HG03571 (cell line): ENCODE measurements around the gene ARMC7.
"Not testable (repeated sequence)": the region's sequence is repeated elsewhere in the genome, so short reads cannot be mapped to it uniquely, and the experiment has no call there.

Source experiments
- ATAC-seq: cut with Tn5 transposase; IDR thresholded peaks from one replicate; pipeline ENCODE4 v1.9.1; 2021; ENCODE audit not compliant: unreplicated experiment

The ARMC7 gene

DNA sequence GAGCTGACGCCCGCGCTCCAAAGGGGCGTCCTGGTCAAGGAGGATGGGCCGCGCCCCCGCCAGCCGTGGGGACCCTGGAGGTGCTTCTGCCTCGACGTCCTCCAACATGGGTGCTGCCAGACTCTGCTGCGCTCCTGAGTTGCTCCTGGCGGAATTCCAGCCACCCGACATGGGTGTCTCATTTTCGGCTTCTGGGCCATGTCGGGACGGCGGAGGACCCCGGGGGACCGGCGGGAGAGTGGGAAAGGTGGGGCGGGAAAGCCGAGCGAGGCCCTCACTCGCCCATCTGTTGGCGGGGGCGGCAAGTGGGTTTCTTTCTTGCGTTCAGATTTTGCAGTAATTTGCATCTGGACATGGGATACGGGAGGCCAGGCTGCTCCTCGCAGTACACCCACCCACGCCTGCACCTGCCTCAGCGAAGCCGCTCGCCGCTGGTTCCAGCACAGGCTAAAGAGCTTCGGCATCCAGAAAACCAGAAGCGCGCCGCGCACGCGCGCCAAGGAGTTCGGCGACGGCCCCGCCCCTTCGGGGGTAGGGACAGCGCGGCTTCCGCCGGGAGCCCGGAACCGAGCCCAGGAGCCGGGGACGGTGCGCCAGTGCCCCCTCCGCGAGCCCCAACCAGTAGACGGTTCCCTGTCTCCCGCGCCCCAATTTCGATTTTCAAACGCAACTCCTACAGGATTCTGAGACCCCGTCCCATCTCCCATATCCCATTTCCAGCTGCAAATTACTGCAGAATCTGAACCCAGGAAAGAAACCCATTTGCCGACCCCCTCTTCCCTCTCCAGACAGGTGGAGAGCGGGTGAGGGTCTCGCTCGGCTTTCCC, at the start of gene ARMC7:
Gene ARMC7 (plus strand): TSS at position 563 of the 827 bp plus-strand sequence. CDS start 320 bp downstream, outside the sequence.
- peak; percentile 70 for ATAC-seq

DNA sequence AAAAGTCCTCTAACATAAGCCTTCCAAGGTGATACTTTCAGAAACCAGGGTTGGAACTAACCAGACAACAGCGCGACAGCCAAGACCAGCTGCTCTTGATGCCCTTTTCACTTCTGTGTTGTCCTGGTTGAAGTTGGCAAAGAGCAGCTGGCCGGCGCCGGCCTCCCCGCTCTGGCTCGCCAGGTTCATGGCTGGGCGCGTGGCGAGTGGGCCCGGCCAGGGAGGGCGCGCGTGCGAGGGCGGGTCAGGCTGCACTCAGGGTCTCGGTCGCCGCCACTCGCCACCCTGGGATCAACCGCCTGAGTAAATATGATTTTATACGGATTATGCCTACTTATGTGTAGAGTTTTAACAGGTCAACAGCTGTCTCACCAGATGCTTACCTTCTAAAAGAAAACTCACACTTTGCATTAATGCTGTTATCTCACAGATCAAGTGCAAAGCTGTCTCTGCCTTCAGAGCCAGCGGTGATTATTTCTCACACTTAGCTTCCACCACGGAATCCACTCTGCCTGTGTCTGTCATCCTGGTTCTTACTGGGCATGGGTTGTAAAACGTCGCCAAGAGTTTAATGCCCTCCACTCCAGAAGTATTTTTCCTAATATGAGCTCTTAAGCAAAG, 49.2 kb upstream of the ARMC7 start:
- no peak for ATAC-seq

DNA sequence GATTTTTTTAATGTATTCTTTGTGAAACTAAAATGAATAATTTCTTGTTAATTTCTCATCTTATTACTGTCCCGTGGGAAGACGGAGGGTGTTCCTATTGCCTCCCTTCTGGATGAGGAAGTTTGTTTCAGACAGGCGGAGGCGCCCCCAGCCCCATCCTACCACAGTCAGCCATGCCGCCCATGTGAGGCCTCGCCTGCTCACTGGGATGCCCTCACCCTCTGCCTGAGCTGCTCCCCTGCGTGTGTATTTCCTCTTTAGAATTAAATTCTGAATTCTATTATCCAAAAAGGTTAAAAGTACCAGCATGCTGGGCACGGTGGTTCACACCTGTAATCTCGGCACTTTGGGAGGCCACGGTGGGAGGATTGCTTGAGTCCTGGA, 48.7 kb upstream of the ARMC7 start:
- no peak for ATAC-seq

DNA sequence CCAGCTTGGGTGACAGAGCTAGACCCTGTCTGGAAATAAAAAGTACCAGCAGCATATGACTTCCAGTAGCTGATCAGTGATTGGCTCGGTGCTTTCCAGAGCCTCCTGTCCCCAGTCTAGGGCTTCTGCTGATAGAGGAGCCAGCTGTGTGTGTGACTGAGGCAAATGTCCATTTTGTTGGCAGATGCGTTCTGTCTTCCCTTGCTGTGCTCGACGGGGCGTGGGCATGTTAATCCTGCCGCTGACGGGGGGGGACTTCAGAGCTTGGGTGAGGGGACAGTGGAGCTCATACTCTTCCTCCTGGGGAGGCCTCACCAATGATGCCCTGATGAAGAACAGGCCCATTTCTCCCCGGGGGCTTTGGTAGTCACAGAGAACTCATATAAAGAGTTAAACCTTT, 48.2 kb upstream of the ARMC7 start:
- ATAC-seq, result no peak

DNA sequence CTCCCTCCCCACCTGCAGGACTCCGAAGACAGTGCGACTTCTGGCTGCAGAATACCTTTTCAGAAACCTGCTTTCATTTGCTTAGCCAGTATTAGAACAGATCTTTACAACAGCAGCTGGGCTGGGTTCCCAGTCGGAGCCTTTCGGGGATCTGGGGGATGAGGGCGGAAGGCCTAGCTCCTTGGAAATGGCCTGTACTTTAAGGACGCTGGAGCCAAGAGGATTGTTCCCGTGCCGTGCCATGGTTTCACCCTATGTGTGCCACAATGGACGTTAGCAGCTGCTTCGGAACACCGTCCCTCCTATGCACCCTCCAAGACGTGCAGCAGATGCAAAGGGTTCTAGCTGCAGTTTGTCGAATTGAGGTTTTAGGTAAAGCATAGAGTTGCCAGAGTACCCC, 46.6 kb upstream of the ARMC7 start:
- ATAC-seq, result no peak

DNA sequence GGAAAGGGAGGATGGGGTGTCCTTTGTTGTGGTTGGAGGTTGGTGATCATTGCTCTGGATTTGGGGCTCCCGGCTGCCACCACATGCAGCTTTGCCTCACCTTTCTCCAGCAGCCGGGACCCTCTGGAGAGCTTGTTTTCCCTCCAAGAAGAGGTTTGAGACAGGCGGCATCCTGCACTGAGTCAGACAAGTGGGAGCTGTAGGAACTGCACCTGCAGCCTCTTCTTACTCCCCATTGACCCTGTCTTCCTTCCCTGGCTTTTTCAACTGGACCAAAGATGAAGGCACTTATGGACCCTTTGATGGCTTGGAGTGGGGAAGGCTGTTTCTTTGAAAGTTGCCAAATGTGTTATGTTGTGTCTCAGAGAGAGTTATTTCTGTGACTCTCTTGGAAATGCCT, 46.1 kb upstream of the ARMC7 start:
- ATAC-seq, result no peak

DNA sequence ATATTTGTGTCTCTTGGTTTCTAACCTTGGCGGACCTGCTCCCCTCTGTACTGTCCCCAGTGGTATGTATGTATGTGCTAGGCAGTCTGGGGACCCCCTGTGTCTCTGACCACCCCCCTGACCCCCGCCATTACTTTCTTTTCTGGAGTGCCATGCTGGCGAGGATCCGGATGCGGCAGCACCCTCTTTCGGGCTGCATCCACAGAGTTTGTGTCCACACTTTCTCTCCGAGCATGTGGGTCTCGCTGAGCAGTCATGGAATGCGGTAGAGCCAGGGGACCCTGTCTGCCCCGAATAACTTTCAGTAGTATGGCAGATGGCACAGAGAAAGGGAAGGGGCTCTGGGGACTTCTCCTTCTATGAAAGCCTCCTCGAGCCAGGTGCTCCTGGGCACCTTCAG, 45.7 kb upstream of the ARMC7 start:
- no peak for ATAC-seq

DNA sequence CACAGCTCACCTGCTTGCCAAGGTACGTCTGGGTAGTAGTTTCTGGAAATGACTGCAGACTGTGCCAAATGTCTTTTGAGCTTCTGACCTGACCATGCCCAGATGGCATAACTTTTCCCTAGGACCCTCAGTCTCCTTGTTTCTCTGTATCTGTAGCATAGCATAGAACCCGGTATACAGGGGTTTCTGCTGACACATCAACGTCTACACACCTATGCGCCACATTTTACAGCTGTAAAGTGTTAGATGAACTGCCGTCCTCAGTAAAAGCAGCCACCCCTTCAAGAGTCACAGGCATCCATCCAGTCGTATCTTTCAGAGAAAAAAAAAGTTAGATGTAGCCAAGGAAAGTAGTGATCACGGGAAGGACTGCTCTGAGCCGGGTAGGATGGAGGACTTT, 45.3 kb upstream of the ARMC7 start:
- no peak for ATAC-seq

DNA sequence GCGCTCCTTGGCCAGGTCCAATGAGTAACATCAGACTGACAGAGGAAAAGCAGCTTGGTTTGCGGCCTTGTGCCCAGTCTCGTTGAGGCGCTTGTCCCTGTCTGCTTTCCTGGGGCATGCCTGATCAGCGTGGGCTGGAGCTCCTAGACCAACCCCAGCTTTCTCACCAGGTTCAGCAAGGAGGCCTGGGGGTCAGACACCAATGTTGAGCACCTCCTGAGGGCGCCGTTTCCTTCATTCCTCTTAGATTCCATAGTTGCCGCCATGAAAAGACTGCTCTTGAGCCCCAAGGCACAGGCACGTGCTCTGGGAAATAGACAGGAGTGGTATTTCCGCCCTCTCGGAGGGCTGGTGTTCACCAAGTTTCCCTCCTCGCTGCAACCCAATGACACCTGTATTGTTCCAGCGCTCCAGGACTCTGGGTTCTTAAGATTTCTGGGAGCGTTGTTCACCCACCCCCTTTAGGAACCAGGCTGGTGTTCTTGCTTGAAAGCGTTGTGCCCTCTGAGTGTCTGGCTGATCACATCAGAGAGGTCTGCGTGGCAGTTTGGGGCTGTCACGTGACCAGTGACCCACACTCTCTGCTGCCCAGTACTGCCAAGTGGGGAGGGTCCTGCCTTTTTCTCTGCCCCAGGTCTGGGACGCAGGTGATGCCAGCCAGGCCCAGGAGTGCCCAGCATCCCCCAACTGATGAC, 44.8 kb upstream of the ARMC7 start:
- ATAC-seq, result no peak

DNA sequence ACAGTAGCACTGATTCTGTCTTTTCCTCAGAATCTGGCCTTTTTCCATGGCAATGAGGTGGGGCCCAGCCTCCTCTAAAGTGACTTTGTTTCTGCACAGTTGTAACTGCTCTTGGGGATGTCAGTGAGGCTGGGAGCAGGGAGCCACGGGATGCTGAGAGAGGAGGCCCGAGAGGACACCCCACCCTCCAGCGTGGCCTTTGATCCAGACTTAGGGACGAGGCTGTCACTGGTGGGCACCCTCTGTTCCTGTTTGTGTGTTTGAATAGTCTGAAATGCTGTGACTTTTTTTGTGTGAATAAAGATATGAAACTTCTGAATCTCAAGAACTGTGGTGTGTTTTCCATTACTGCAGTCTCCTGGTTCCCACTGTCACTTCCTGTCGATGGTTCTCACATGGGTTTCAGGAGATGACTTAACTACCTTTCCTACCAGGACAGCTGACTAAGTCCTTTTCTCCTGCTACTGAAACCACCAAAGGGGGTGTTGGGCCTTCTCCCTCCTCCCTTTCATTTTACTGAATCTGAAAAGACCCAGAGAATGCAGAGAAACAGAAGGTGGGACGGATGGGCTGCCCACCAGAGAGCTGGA, 44.1 kb upstream of the ARMC7 start:
- ATAC-seq, result no peak

DNA sequence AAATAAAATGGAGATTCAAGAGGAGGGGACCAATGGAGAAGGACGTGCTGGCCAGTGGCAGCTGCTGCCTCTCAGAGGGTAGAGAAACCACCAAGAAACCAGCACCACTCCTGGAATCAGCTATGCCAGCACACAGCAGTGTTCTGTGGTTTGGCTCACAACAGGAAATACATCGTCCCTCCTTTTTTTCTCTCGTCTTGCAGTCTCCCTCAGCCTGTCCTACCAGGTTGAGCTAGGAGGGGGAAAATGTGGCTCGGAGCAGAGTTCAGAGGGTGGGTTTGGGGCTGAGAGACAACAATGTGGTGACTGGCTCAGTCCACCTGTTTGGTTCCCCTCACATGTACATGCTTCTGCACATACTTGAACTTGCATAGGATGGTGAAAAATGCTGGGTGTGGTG, 41.9 kb upstream of the ARMC7 start:
- ATAC-seq, result no peak

DNA sequence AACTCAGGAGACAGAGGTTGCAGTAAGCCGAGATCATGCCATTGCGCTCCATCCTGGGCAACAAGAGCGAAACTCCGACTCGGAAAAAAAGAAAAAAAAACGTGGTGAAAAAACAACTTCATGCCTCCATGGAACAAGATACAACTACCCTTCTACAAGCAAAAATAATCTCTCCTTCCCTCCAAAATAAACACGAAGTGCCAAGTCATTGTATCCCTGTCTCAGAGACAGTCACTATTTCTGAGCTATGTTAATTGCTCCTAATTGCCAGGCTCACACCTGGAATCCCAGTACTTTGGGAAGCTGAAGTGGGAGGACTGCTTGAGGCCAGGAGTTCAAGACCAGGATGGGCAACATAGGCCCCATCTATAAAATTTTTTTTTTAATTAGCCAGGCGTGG, 41.0 kb upstream of the ARMC7 start:
- ATAC-seq, result no peak

DNA sequence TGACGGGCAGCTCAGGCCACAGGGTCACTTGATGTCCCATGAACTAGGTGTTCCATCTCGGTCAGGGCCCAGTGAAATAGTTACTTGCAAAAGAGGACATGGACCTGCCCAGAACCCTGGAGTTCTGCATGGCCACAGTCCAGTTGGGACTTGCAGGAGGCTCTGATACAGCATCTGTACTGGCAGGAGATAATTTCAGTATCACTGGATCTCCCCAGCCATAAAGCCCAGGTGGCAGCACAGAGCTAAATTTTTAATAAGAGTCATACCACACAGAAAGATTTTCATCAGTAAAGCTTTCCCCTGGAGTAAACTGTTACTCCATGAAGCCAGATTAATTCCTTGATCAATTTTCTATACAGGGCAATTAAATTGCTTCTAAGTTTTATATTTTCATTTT, 40.0 kb upstream of the ARMC7 start:
- ATAC-seq, result no peak

DNA sequence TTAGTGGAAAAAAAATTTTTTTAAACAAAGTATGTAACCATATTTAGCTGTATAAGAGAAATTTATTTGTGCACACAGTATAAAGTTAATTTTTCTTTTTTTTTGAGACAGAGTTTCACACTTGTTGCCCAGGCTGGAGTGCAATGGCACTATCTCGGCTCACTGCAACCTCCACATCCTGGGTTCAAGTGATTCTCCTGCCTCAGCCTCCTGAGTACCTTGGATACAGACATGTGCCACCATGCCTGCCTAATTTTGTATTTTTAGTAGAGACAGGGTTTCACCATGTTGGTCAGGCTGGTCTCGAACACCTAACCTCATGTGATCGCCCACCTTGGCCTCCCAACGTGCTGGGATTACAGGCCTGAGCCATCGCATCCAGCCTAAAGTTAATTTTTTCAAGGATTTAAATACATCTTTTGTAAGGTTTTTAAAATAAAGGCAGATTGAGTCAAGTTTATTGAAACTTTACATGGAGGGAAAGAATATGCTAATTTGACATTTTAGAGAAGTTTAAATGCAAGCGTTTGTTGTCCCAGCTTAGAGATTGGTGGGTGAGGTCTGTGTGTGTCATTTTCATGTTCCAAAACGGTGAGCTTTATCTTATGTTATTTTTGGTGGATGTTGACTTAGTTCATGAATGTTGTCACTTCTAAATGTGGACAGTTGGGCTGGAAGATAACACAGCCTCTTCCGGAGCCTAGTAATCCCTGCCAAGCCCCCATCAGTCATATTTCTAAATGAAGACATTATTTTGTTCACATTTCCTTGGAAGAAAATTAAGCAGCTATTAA, 38.1 kb upstream of the ARMC7 start:
- ATAC-seq, result not testable (repeated sequence)

DNA sequence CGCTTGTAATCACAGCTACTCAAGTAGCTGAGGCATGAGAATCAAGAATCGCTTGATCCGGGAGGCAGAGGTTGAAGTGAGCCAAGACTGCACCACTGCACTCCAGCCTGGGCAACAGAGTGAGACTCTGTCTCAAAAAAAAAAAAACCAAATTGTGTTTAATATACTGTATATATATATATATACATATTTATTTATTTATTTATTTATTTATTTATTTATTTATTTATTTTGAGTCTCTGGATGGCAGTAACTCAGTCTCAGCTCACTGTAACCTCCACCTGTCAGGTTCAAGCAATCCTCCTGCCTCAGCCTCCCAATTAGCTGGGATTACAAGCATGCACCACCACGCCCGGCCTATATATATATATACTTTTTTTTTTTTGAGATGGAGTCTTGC, 36.9 kb upstream of the ARMC7 start:
- not testable (repeated sequence) for ATAC-seq

DNA sequence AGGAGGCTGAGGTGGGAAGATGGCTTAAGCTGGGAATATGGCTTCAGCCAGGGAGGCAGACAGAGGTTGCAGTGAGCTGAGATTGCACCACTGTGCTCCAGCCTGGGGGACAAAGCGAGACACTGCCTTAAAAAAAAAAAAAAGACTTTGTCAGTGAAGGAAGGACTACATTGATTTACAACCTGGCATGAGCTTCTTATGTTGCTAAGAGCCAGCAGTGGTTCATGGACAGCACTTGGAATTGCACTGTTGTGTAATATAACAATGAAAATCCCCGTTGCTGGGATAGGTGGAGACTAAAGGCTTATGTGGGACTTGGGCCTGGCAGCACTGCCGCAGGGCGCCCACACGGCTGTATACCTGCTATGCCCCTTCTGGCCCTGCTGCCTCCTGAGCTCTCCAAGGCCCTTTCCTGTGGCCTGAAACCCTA, 36.1 kb upstream of the ARMC7 start:
- ATAC-seq, result no peak

DNA sequence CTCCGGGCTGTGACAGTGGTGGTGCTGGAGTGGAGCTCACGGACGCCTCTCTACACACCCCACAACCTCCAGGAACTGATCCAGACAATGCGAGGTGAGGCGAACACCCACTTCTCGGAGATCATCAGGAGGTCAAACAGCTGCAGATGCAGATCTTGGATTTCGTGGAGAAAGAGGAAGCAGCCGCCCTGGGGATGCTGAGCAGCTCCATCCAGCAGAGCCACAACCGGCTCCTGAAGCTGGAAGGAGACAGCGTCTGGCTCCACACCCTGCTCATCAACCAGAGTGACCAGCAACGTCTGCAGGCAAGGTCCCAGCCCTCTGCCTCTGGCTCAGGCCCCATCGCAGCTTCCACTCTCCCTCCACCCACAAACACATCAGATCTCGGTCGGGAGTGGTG, 35.2 kb upstream of the ARMC7 start:
- ATAC-seq, result no peak

DNA sequence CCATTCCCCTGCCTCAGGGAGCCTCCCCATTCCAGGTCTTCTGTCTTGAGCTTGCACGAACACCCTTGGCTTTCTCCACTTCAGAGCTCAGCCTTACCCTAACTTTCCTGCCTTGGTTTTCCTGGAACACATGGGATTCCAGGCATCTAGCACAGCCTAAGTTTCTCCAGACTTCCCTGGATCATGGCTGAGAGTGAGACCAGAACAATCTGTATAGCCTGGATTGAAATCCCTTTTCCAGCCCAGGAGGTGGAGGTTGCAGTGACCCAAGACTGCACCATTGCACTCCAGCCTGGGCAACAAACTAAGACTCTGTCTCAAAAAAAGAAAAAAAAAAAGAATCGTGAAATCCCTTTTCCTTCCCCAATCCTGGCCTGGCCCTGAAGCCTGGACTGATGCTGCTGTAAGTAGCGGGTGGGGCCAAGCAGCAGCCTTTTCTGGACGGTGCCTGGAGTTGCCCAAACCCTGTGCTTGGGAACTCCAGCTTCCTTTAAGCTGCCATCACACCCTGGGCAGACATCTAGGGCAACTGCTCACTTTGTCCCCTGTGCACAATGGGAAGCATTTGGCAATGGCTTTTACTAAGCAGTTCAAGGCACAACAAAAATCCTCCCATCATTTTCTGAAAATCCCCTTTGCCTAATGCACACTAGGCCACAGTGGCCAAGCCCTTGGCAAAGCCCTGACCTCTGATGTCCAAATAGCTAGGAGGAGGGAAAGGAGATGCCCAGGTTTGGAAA, 34.0 kb upstream of the ARMC7 start:
- ATAC-seq, result no peak

DNA sequence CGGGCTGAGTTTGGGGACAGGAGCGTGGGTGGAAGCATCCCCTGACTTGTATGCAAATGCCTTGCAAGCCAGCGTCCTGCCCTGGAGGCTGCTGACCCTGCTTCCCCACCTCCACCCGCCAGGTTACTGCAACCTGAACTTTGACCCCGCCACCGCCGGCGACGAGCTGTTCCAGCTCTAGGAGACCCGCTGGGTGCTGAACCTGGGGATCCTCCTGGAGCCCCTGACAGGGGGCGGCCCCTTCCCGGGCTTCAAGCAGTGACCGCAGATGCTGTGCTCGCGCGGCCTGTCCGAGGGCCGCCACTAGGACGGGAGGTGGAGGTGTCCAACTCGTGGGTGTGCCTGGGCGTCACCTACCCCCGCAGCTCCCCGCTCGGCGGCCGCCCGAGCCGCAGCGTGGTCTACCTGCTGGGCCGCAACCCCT, 32.7 kb upstream of the ARMC7 start:
- ATAC-seq, result no peak
